ENCODE data around the gene NRCAM.

Gene NRCAM

GRCh38 chr7:108413782-108414492 is 42.3 kb downstream of the NRCAM start:
- TF ChIP-seq POU6F1 (CRISPR knock-in tag; IDR thresholded peaks at IDR 0.05; ENCODE audit: borderline replicate concordance, low read depth): no peak
- no peak for TF ChIP-seq TCF4 (CRISPR knock-in tag; IDR thresholded peaks at IDR 0.05; ENCODE audit: borderline replicate concordance)
- no peak for TF ChIP-seq RARB (CRISPR knock-in tag; IDR thresholded peaks at IDR 0.05)
- no peak for TF ChIP-seq OSR1 (CRISPR knock-in tag; IDR thresholded peaks at IDR 0.05)
- no peak for TF ChIP-seq BACH2 (CRISPR knock-in tag; IDR thresholded peaks at IDR 0.05; ENCODE audit: borderline replicate concordance)
- TF ChIP-seq CREB5 (CRISPR knock-in tag; IDR thresholded peaks at IDR 0.05; ENCODE audit: low read depth): no peak
- no peak for TF ChIP-seq PATZ1 (CRISPR knock-in tag; IDR thresholded peaks at IDR 0.05; ENCODE audit: borderline replicate concordance)
- TF ChIP-seq CSDC2 (CRISPR knock-in tag; IDR thresholded peaks at IDR 0.05): no peak
- no peak for TF ChIP-seq ZC3H10 (CRISPR knock-in tag; IDR thresholded peaks at IDR 0.05)
- no peak for ATAC-seq

GRCh38 chr7:108413337-108413736 is 42.9 kb downstream of the NRCAM start:
- no peak for ATAC-seq
- TF ChIP-seq PPARA (CRISPR knock-in tag; IDR thresholded peaks at IDR 0.05; ENCODE audit: borderline replicate concordance): no peak
- no peak for TF ChIP-seq TCF4 (CRISPR knock-in tag; IDR thresholded peaks at IDR 0.05; ENCODE audit: borderline replicate concordance)
- TF ChIP-seq ZNF565 (CRISPR knock-in tag; conservative IDR thresholded peaks at IDR 0.05; ENCODE audit: low read depth): no peak
- TF ChIP-seq ARNTL (CRISPR knock-in tag; IDR thresholded peaks at IDR 0.05; ENCODE audit: borderline replicate concordance, low read depth): no peak
- TF ChIP-seq PATZ1 (CRISPR knock-in tag; IDR thresholded peaks at IDR 0.05; ENCODE audit: borderline replicate concordance): no peak
- TF ChIP-seq SNAI2 (CRISPR knock-in tag; IDR thresholded peaks at IDR 0.05): no peak
- no peak for TF ChIP-seq ZNF8 (CRISPR knock-in tag; IDR thresholded peaks at IDR 0.05)
- TF ChIP-seq POU6F1 (CRISPR knock-in tag; IDR thresholded peaks at IDR 0.05; ENCODE audit: borderline replicate concordance, low read depth): no peak
- TF ChIP-seq CSRNP3 (CRISPR knock-in tag; IDR thresholded peaks at IDR 0.05): no peak
- no peak for TF ChIP-seq OSR1 (CRISPR knock-in tag; IDR thresholded peaks at IDR 0.05)
- TF ChIP-seq CREB5 (CRISPR knock-in tag; IDR thresholded peaks at IDR 0.05; ENCODE audit: low read depth): no peak

GRCh38 chr7:108409146-108409545 is 47.1 kb downstream of the NRCAM start:
- no peak for TF ChIP-seq OSR1 (CRISPR knock-in tag; IDR thresholded peaks at IDR 0.05)
- no peak for ATAC-seq
